Kidney (tissue), 14 donors: ENCODE measurements around the gene VILL. TPM values are rescaled to one million over a fixed set of nuclear protein-coding genes. Genes with fewer than 3 reads are reported as not detected.

Experiments used
- DNase-seq, 5 donors: peaks; one replicate each; pipeline ENCODE4 v3.0.0-alpha.2; 2013 to 2020
- FAIRE-seq: peaks from 2 replicates; lab custom pipeline; 2012; peaks lifted over from hg19 to GRCh38; lab: Jason Lieb, UNC
- H3K27ac ChIP-seq, 2 donors: one replicate each; pipeline ENCODE4 v1.7.0; 2013; ENCODE audit warnings: low read depth in 2 of 2, low read length in 2 of 2, inconsistent platforms in 1 of 2
- H3K27me3 ChIP-seq: one replicate; pipeline ENCODE4 v1.7.1; 2013; ENCODE audit warnings: low read length, inconsistent platforms; ENCODE audit not compliant: control insufficient read depth, insufficient read depth
- H3K36me3 ChIP-seq, 3 donors: one replicate each; pipeline versions ENCODE4 v1.7.0 to v1.7.1; 2013; ENCODE audit warnings: low read length in 3 of 3, control low read depth in 1 of 3, inconsistent platforms in 1 of 3; ENCODE audit not compliant: insufficient read depth in 3 of 3, control insufficient read depth in 2 of 3
- H3K4me1 ChIP-seq, 3 donors: one replicate each; pipeline versions ENCODE4 v1.7.0 to v1.7.1; 2013; ENCODE audit warnings: low read length in 3 of 3, inconsistent platforms in 1 of 3, low read depth in 1 of 3; ENCODE audit not compliant: control insufficient read depth in 2 of 3, insufficient read depth in 2 of 3
- H3K4me3 ChIP-seq, 3 donors: one replicate each; pipeline versions ENCODE4 v1.7.0 to v1.8.1; 2013; ENCODE audit warnings: low read length in 3 of 3, control low read depth in 1 of 3, inconsistent platforms in 1 of 3
- H3K9ac ChIP-seq, 3 donors: one replicate each; pipeline versions ENCODE4 v1.7.0 to v1.7.1; 2013; ENCODE audit warnings: low read length in 3 of 3, control low read depth in 1 of 3, inconsistent platforms in 1 of 3
- H3K9me3 ChIP-seq, 3 donors: one replicate each; pipeline versions ENCODE4 v1.7.0 to v1.7.1; 2013; ENCODE audit warnings: low read length in 3 of 3, control low read depth in 1 of 3, inconsistent platforms in 1 of 3; ENCODE audit not compliant: control insufficient read depth in 2 of 3, insufficient read depth in 1 of 3
- intact Hi-C: fragments of 100-400 bp; cut with DNase I; formaldehyde crosslinking; loops from one replicate; pipeline ENCODE4 v1.11.1; 2022
- polyA plus RNA-seq: library from polyadenylated mRNA; stranded (reverse); fragments of 350-450 nt; fragmentation: Illumina TruSeq; extraction: RNeasy Lipid Tissue Mini Kit (QIAGEN cat#74804); gene quantifications from one replicate; pipeline ENCODE4 v1.2.3, GENCODE V29; 2014; ENCODE audit warnings: low read depth, low replicate concordance; ENCODE audit not compliant: insufficient read depth
- total RNA-seq: library from RNA; stranded (reverse); fragmentation: NEBNext Ultra II Directional; extraction: Animal tissue kit (Norgen Biotek cat#: 25700); gene quantifications from one replicate; pipeline ENCODE4 v1.2.1, GENCODE V29; 2021
- TF ChIP-seq, protein P1 (sequence below): IDR thresholded peaks from 3 replicates; pipeline ENCODE4 v1.5.1; 2012; ENCODE audit warnings: mild to moderate bottlenecking, moderate library complexity, borderline replicate concordance; ENCODE audit not compliant: insufficient read depth; ENCODE audit errors: extremely low read depth
- donor health status: control.
- donor health status: control.
- donor health status: control.
- donor health status: control.
- donor health status: control.
- donor health status: DM: yes; HTN: yes; CAD: no.
- donor health status: Normal renal cell carcinoma (clear cell type).

VILL gene
- total and polyA plus RNA-seq, 2 donors from 2014 or later = 7.4 to 7.6 TPM

DNA sequence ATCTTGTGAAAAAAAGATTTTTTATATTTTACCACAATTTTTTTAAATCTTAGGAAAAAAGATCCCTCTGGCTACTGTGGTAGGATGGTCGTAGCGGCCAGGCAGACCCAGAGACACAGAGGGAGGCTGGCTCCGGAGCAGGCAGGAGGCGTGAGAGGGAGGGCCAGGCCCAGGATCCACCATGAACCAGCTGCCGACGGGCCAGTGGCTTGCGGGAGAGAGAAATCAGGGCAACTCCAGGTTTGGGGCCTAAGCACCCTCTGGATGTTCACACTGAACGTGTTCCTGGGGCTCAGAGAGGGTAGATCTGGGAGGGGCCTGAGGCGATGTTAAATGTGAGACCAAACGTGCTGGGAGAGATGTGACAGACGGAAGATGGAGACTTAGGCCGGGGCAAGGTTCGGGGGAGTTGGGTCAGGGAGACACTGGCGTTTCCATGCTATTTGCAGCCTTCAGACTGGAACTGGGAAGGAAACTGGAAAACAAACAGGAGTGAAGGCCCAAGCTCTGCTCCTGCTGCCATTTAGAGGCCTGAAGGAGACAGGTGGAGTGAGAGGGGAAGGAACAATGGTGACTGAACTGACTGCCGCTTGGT, 1.6 kb upstream of the VILL start:
- no peak overlapping the region for H3K27ac ChIP-seq
- no peaks in the 10 kb centered on the region for H3K27me3 ChIP-seq
- DNase-seq (peak in 2 of 5 donors; percentile 33 to 67), FAIRE-seq (no peak)
- H3K9ac ChIP-seq = no peak overlapping the region
- H3K4me3 ChIP-seq = no peak overlapping the region
- H3K36me3 ChIP-seq = peaks cover 0 to 4% (median 0%) of the 10 kb centered on the region in 3 donors
- H3K4me1 ChIP-seq = peaks cover 0 to 5% (median 0%) of the 10 kb centered on the region in 3 donors
- intact Hi-C loops = no loop called here
- H3K9me3 ChIP-seq = no peaks in the 10 kb centered on the region
- TF ChIP-seq, protein P1, sequence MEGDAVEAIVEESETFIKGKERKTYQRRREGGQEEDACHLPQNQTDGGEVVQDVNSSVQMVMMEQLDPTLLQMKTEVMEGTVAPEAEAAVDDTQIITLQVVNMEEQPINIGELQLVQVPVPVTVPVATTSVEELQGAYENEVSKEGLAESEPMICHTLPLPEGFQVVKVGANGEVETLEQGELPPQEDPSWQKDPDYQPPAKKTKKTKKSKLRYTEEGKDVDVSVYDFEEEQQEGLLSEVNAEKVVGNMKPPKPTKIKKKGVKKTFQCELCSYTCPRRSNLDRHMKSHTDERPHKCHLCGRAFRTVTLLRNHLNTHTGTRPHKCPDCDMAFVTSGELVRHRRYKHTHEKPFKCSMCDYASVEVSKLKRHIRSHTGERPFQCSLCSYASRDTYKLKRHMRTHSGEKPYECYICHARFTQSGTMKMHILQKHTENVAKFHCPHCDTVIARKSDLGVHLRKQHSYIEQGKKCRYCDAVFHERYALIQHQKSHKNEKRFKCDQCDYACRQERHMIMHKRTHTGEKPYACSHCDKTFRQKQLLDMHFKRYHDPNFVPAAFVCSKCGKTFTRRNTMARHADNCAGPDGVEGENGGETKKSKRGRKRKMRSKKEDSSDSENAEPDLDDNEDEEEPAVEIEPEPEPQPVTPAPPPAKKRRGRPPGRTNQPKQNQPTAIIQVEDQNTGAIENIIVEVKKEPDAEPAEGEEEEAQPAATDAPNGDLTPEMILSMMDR = no peak

DNA sequence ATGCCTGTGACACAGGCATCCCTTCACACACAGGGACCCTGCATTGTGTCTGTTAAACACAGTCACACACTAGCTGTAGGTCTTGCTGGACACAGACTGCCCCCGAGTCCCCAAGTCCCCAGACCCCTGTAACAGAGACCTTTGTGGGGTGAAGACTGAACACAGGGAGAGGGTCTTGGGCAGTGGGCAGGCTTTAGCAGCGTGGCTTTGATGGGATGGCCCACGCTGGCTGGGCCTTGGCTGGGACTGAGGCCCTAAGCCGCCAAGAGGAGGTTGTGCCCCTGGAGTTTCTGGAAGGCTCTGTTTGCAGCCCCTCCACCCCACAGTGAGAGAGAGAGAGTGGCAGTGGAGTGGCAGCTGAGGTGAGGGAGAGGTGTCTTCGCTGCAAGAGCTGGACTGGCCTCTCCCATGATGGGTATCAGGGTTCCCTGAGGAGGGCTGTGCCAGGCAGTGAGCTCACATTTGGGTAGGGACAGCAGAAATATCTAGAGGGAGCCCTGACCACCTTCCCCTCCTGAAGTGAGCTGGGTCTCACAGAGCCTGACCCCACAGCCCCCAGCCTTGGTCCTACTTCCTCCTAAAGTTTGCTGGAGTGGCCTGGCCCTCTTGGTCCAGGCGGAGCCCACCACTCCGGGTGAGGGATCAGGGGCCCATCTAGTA, 635 bp upstream of the VILL start:
- TF ChIP-seq, protein P1 = no peak
- no peak overlapping the region for H3K4me3 ChIP-seq
- no peaks in the 10 kb centered on the region for H3K9me3 ChIP-seq
- no peak overlapping the region for H3K27ac ChIP-seq
- H3K9ac ChIP-seq = no peak overlapping the region
- FAIRE-seq (no peak), DNase-seq (peak in 1 of 5 donors; percentile 16)
- no peaks in the 10 kb centered on the region for H3K27me3 ChIP-seq
- intact Hi-C loops = no loop called here
- peaks cover 0 to 5% (median 0%) of the 10 kb centered on the region in 3 donors for H3K4me1 ChIP-seq
- H3K36me3 ChIP-seq = no peaks in the 10 kb centered on the region

DNA sequence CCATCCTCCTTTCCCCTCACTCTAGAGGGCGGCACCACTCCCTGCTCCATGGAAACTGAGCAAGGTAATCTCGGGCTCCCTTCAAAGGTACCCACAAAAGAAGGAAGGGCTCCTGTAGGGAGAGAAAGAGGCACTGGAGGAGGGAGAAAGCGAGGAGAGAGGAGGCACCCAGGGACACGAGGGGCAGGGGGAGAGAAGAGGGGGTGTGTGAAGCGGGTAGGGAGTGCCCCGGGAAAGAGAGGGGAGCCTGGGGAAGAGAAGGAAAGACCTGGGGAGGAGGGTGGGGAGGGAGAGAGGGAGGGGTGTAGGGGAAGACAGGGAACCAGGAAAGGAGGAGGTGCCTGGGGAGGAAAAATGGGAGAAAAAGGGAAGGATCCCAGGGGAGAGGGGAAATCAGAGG, 523 bp downstream of the VILL start:
- TF ChIP-seq, protein P1 = no peak
- H3K9ac ChIP-seq = no peak overlapping the region
- FAIRE-seq (no peak), DNase-seq (peak in 1 of 5 donors; percentile 36)
- no peaks in the 10 kb centered on the region for H3K36me3 ChIP-seq
- H3K4me3 ChIP-seq = no peak overlapping the region
- peaks cover 0 to 5% (median 0%) of the 10 kb centered on the region in 3 donors for H3K4me1 ChIP-seq
- no peaks in the 10 kb centered on the region for H3K27me3 ChIP-seq
- H3K9me3 ChIP-seq = no peaks in the 10 kb centered on the region
- intact Hi-C loops = no loop called here
- no peak overlapping the region for H3K27ac ChIP-seq
